NCI-H2029 treated with DMSO at 0.1 percent for 48 hours (cell line): ENCODE results near the gene SPO11.

Source experiments
- DNase-seq: peaks from one replicate; lab custom pipeline; 2025; lab: John Stamatoyannopoulos, UW

The SPO11 gene

GRCh38 chr20:57310821-57311514 lies 18.6 kb upstream of the SPO11 start:
- no peak for DNase-seq

GRCh38 chr20:57312138-57312537 lies 17.5 kb upstream of the SPO11 start:
- no peak for DNase-seq

GRCh38 chr20:57313230-57313629 lies 16.4 kb upstream of the SPO11 start:
- DNase-seq, result no peak

GRCh38 chr20:57313951-57314350 lies 15.7 kb upstream of the SPO11 start:
- DNase-seq, result no peak

- DNase-seq, result no peak
These were observed 14.3 kb upstream of the SPO11 start for GRCh38 chr20:57315083-57315975.

GRCh38 chr20:57315976-57316480 lies 13.6 kb upstream of the SPO11 start:
- DNase-seq, result no peak

GRCh38 chr20:57316795-57317201 lies 12.8 kb upstream of the SPO11 start:
- DNase-seq, result no peak

GRCh38 chr20:57317316-57317788 lies 12.3 kb upstream of the SPO11 start:
- DNase-seq, result no peak

GRCh38 chr20:57317789-57318371 lies 11.7 kb upstream of the SPO11 start:
- no peak for DNase-seq

- DNase-seq, result no peak
These were observed 10.0 kb upstream of the SPO11 start for GRCh38 chr20:57319584-57319983.

GRCh38 chr20:57320358-57320757 lies 9.2 kb upstream of the SPO11 start:
- no peak for DNase-seq

GRCh38 chr20:57321142-57321541 lies 8.5 kb upstream of the SPO11 start:
- DNase-seq, result no peak

GRCh38 chr20:57322476-57322875 lies 7.1 kb upstream of the SPO11 start:
- DNase-seq, result no peak

GRCh38 chr20:57323034-57323433 lies 6.6 kb upstream of the SPO11 start:
- DNase-seq, result no peak

GRCh38 chr20:57325632-57326356 lies 3.8 kb upstream of the SPO11 start:
- no peak for DNase-seq

GRCh38 chr20:57326667-57327455 lies 2.7 kb upstream of the SPO11 start:
- no peak for DNase-seq

- DNase-seq, result no peak
These were observed 1.8 kb upstream of the SPO11 start for GRCh38 chr20:57327820-57328219.

GRCh38 chr20:57330998-57331397 lies 1.4 kb downstream of the SPO11 start:
- DNase-seq, result no peak

- DNase-seq, result no peak
These were observed 2.8 kb downstream of the SPO11 start for GRCh38 chr20:57332105-57333089.

GRCh38 chr20:57335392-57335791 lies 5.8 kb downstream of the SPO11 start:
- DNase-seq, result no peak
